GM12878 (cell line): ENCODE results near the gene ISG20. TPM values are rescaled to one million over a fixed set of nuclear protein-coding genes. Genes with fewer than 3 reads are reported as not detected.

Experiments
- BHLHE40 ChIP-seq, 2 experiments: fragments of 450-650 bp in 1 of 2; IDR thresholded peaks; 2 replicates each; pipeline ENCODE4 v1.6.1; 2011 to 2017; ENCODE audit warnings: low read depth in 2 of 2, borderline replicate concordance in 1 of 2, improper control_type of control experiment in 1 of 2, low read length in 1 of 2, mild to moderate bottlenecking in 1 of 2
- BMI1 ChIP-seq: fragments of 450-650 bp; IDR thresholded peaks from 2 replicates; pipeline ENCODE4 v1.6.1; 2016; ENCODE audit warnings: mild to moderate bottlenecking, moderate library complexity, borderline replicate concordance
- CBFB ChIP-seq: IDR thresholded peaks from 2 replicates; pipeline ENCODE4 v1.6.1; 2016; ENCODE audit warnings: antibody characterized with exemption, low read depth
- CEBPB ChIP-seq, 2 experiments: fragments of 150-350 bp in 1 of 2; IDR thresholded peaks; 2 replicates each; pipeline ENCODE4 v1.6.1; 2012 to 2014; ENCODE audit warnings: low read depth in 2 of 2, low read length in 2 of 2, borderline replicate concordance in 1 of 2, inconsistent platforms in 1 of 2
- CEBPZ ChIP-seq: fragments of 150-350 bp; IDR thresholded peaks from 2 replicates; pipeline ENCODE4 v1.6.1; 2016; ENCODE audit warnings: low read depth, low read length
- DPF2 ChIP-seq: fragments of 450-650 bp; IDR thresholded peaks from 2 replicates; pipeline ENCODE4 v1.6.1; 2017; ENCODE audit warnings: mild to moderate bottlenecking
- GABPA ChIP-seq: IDR thresholded peaks from 2 replicates; pipeline ENCODE4 v1.6.1; 2014; ENCODE audit warnings: antibody characterized with exemption, low read depth, mild to moderate bottlenecking, inconsistent platforms
- HDAC2 ChIP-seq: fragments of 200-600 bp; sonication (generic); IDR thresholded peaks from 2 replicates; pipeline ENCODE4 v1.6.1; 2017
- IRF4 ChIP-seq: IDR thresholded peaks from 2 replicates; pipeline ENCODE4 v1.6.1; 2011; ENCODE audit warnings: low read depth, low read length
- LARP7 ChIP-seq: fragments of 450-650 bp; IDR thresholded peaks from 2 replicates; pipeline ENCODE4 v1.6.1; 2017; ENCODE audit warnings: mild to moderate bottlenecking
- MXI1 ChIP-seq: fragments of 150-350 bp; IDR thresholded peaks from 2 replicates; pipeline ENCODE4 v1.6.1; 2011; ENCODE audit warnings: low read depth, mild to moderate bottlenecking, inconsistent platforms, low read length, improper control_type of control experiment
- PKNOX1 ChIP-seq: fragments of 450-650 bp; IDR thresholded peaks from 2 replicates; pipeline ENCODE4 v1.6.1; 2016; ENCODE audit warnings: mild to moderate bottlenecking
- PML ChIP-seq: IDR thresholded peaks from 2 replicates; pipeline ENCODE4 v1.6.1; 2012; ENCODE audit warnings: low read length, inconsistent platforms
- POLR2AphosphoS5 ChIP-seq: IDR thresholded peaks from 2 replicates; pipeline ENCODE4 v1.6.1; 2011; ENCODE audit warnings: mild to moderate bottlenecking, low read length, inconsistent platforms
- SMC3 ChIP-seq: IDR thresholded peaks from 2 replicates; pipeline ENCODE4 v1.6.1; 2011; ENCODE audit warnings: low read length, improper control_type of control experiment, borderline replicate concordance
- SP1 ChIP-seq: IDR thresholded peaks from one replicate; pipeline ENCODE4 v1.6.1; 2011; ENCODE audit warnings: low read depth, low read length
- WRNIP1 ChIP-seq: IDR thresholded peaks from 2 replicates; pipeline ENCODE4 v1.6.1; 2011; ENCODE audit warnings: low read depth, low read length, improper control_type of control experiment, borderline replicate concordance
- ZNF274 ChIP-seq: IDR thresholded peaks from one replicate; pipeline ENCODE4 v1.8.0; 2011; ENCODE audit not compliant: insufficient read length, insufficient read depth
- ZZZ3 ChIP-seq: IDR thresholded peaks from 2 replicates; pipeline ENCODE4 v1.6.1; 2011; ENCODE audit warnings: low read depth; ENCODE audit not compliant: control insufficient read depth, insufficient read length
- polyA plus RNA-seq, 11 experiments: library from polyadenylated mRNA; depleted of rRNA in 4 of 11; unstranded in 6 of 11; stranded (reverse) in 5 of 11; fragments of >200 nt; fragmentation: Nextera tagmentation in 4 of 11; fragmentation: Illumina TruSeq in 1 of 11; extraction: Ambion mirVana in 4 of 11; extraction: Trizol in 1 of 11; gene quantifications; 1 replicate in 1 of 11; 2 replicates in 10 of 11; pipeline versions ENCODE4 v1.2.1 to v1.2.3, GENCODE V29; 2011 to 2016; ENCODE audit warnings: inconsistent platforms in 2 of 11, missing spikeins in 2 of 11, low read depth in 1 of 11
- total RNA-seq, 4 experiments: library from RNA; depleted of rRNA in 3 of 4; stranded (reverse); fragments of >200 nt in 3 of 4; fragmentation: Illumina TruSeq in 1 of 4; extraction: Trizol in 1 of 4; gene quantifications; 2 replicates each; pipeline versions ENCODE4 v1.2.1 to v1.2.3, GENCODE V29; 2013 to 2021
- TF ChIP-seq, protein P1 (sequence below): fragments of 150-350 bp; IDR thresholded peaks from 2 replicates; pipeline ENCODE4 v1.6.1; 2014; ENCODE audit warnings: mild to moderate bottlenecking, low read depth, low read length
- TF ChIP-seq, protein P2 (sequence below): fragments of 450-650 bp; IDR thresholded peaks from 2 replicates; pipeline ENCODE4 v1.6.1; 2017; ENCODE audit warnings: mild to moderate bottlenecking, moderate library complexity

The ISG20 gene
- total and polyA plus RNA-seq, 10 of the 15 experiments (the other 5 are each of a cell fraction or from before 2014, with no cell fraction given), result 23.4 to 210 (median 85.9) TPM

DNA sequence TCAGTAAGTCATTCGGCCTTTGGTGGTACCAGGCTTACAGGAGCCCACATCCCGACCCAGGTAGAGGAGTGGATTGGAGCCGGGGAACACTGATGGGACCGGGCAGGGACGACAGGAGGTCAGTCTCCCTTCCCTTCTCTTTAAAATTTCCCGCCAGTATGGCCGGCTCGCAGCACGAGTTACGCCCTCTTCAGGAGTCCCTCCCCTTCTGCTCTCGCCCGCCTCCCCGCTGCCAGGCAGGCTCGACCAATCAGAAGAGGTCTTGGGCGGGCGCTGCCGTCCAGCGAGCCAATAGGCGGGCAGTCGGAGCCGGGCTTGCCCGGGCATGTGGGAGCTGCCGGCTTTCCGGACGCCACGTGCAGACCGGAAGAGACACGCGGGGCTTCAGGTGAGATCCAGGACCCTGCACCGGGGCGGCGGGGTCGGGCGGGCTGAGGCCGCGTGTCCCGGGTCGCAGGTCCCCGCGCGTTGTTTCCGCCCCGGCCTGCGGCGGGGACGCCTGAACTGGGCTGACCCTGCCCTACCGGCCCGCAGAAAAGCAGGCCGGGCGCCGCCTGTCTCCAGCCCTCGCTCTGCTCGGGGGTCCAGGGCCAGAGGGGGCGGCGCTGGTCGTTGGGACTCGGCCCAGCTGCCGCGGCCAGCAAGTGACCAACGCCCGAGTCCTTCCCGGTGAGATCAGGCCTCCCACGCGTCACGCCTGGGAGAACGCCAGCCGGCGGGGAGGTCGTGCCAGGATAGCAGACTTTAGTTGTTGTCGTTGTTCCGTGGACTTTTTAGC lies 17.6 kb upstream of the ISG20 start, which contains the start of gene AEN (continued):
- TF ChIP-seq, protein P1, sequence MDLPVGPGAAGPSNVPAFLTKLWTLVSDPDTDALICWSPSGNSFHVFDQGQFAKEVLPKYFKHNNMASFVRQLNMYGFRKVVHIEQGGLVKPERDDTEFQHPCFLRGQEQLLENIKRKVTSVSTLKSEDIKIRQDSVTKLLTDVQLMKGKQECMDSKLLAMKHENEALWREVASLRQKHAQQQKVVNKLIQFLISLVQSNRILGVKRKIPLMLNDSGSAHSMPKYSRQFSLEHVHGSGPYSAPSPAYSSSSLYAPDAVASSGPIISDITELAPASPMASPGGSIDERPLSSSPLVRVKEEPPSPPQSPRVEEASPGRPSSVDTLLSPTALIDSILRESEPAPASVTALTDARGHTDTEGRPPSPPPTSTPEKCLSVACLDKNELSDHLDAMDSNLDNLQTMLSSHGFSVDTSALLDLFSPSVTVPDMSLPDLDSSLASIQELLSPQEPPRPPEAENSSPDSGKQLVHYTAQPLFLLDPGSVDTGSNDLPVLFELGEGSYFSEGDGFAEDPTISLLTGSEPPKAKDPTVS, result no peak
- TF ChIP-seq, protein P2, sequence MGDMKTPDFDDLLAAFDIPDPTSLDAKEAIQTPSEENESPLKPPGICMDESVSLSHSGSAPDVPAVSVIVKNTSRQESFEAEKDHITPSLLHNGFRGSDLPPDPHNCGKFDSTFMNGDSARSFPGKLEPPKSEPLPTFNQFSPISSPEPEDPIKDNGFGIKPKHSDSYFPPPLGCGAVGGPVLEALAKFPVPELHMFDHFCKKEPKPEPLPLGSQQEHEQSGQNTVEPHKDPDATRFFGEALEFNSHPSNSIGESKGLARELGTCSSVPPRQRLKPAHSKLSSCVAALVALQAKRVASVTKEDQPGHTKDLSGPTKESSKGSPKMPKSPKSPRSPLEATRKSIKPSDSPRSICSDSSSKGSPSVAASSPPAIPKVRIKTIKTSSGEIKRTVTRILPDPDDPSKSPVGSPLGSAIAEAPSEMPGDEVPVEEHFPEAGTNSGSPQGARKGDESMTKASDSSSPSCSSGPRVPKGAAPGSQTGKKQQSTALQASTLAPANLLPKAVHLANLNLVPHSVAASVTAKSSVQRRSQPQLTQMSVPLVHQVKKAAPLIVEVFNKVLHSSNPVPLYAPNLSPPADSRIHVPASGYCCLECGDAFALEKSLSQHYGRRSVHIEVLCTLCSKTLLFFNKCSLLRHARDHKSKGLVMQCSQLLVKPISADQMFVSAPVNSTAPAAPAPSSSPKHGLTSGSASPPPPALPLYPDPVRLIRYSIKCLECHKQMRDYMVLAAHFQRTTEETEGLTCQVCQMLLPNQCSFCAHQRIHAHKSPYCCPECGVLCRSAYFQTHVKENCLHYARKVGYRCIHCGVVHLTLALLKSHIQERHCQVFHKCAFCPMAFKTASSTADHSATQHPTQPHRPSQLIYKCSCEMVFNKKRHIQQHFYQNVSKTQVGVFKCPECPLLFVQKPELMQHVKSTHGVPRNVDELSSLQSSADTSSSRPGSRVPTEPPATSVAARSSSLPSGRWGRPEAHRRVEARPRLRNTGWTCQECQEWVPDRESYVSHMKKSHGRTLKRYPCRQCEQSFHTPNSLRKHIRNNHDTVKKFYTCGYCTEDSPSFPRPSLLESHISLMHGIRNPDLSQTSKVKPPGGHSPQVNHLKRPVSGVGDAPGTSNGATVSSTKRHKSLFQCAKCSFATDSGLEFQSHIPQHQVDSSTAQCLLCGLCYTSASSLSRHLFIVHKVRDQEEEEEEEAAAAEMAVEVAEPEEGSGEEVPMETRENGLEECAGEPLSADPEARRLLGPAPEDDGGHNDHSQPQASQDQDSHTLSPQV, result no peak
- TF ChIP-seq GABPA (peak; percentile 64; the same call in 1 of the 2 replicates), POLR2AphosphoS5 (peak; percentile 75), LARP7 (peak; percentile 91), PKNOX1 (peak; percentile 54; the same call in 1 of the 2 replicates), CEBPB (IDR thresholded peaks at IDR 0.05; ENCODE audit: borderline replicate concordance in 1 of 2, low read depth in 2 of 2, low read length in 2 of 2) (no peak), DPF2 (peak; percentile 90), ZNF274 (no peak), PML (0 out of 2 replicates have a peak, but pooled peaks have one; percentile 39), BMI1 (no peak), SMC3 (no peak), MXI1 (peak; percentile 100), ZZZ3 (no peak), IRF4 (no peak), BHLHE40 (IDR thresholded peaks at IDR 0.05; ENCODE audit: borderline replicate concordance in 1 of 2, low read depth in 2 of 2, low read length in 1 of 2) (peak; percentile 94 to 98), CEBPZ (no peak), WRNIP1 (no peak), SP1 (peak; percentile 95), HDAC2 (no peak), CBFB (no peak)
